GM12801 (cell line): ENCODE data around the gene PCK2.

ENCODE experiments used
- TF ChIP-seq, protein P1 (sequence below): IDR thresholded peaks from one replicate; pipeline ENCODE4 v1.5.1; 2011; ENCODE audit warnings: control low read depth; ENCODE audit not compliant: insufficient read length; ENCODE audit errors: extremely low read depth

PCK2 gene

DNA sequence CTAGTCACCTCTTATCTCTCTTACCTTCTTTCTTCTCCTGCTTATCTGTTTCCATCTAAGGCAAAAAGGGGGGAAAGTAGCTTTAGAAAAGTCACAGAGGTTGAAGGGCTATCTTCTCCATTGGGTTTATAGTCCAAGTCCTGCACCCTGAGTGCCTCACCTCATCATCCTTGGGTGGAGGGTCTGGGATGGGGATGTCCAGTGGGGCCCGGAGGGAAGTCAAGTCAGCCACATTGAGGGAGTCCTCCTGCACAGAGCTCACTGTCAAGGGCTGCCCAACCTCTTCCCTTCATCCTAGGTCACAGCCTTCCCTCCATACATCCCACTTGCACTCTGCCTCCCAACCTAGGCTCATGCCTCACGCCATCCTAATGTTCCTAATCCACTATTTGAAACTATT, 51.1 kb downstream of the PCK2 start:
- TF ChIP-seq, protein P1, sequence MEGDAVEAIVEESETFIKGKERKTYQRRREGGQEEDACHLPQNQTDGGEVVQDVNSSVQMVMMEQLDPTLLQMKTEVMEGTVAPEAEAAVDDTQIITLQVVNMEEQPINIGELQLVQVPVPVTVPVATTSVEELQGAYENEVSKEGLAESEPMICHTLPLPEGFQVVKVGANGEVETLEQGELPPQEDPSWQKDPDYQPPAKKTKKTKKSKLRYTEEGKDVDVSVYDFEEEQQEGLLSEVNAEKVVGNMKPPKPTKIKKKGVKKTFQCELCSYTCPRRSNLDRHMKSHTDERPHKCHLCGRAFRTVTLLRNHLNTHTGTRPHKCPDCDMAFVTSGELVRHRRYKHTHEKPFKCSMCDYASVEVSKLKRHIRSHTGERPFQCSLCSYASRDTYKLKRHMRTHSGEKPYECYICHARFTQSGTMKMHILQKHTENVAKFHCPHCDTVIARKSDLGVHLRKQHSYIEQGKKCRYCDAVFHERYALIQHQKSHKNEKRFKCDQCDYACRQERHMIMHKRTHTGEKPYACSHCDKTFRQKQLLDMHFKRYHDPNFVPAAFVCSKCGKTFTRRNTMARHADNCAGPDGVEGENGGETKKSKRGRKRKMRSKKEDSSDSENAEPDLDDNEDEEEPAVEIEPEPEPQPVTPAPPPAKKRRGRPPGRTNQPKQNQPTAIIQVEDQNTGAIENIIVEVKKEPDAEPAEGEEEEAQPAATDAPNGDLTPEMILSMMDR, result no peak

DNA sequence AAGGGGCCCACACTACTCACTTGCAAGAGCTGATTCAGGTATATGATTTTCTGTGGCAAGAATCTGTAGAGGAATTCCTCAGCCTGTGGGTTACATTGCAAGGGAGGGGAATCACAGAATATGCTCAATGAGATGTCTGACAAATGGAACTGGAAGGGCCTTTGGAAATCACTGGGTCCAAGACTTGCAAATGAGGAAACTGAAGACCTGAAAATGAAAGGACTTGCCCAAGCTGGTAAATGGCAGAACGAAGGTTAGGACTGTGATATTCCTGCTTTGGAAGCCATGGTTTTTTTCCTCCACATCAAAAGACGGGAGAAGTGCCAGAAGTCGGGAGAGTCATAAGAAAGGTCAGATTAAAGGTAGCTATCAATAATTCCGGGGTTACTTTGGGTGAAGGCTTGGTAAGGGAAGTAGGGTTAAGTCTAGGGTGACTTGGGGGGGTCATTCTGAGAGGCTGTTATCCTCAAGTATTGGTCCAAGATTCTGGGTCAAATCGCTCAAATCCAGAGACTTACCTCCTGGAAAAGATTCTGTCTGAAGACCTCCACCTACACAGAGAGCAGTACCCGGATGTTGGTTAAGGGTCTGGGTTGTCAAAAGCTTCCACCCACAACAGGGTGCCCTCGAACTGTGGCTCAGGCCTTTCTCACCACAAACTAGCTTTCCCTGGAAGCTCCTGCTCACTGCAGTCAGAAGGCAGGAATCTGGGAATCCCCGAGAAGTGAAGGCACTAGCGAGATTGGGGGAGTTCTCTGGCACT, 51.8 kb downstream of the PCK2 start:
- TF ChIP-seq, protein P1, result no peak

DNA sequence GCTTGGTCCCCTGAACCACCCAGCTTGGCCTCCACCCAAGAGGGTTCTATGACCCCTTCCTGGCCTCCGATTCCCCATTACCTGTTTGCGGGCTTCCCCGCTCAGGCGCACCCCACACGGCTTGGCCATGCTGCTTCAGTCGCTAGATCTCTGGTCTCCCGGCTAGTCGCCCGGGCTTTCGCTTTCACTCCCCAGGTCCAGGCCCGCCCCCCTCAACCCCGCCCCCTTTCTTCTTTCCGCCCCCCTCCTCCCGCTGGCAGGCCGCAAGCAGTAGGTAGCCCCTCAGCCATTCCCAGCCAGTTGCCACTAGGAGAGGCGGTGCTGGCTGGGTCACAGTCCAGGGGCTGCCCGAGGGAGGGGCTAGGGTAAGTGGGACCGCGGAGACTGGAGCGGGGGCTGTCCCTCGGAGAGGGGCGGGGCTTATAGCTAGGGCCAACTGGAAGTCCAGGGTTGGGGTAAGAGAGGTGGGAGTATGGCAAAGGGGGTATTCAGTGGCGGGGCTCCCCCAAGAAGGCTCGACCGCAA, 52.4 kb downstream of the PCK2 start, which contains the start of gene PSME2:
Gene PSME2, minus strand, starts transcription at position 158 of the 525 bp plus-strand sequence. Its CDS starts 29 bp downstream, at position 129.
- TF ChIP-seq, protein P1, result no peak

DNA sequence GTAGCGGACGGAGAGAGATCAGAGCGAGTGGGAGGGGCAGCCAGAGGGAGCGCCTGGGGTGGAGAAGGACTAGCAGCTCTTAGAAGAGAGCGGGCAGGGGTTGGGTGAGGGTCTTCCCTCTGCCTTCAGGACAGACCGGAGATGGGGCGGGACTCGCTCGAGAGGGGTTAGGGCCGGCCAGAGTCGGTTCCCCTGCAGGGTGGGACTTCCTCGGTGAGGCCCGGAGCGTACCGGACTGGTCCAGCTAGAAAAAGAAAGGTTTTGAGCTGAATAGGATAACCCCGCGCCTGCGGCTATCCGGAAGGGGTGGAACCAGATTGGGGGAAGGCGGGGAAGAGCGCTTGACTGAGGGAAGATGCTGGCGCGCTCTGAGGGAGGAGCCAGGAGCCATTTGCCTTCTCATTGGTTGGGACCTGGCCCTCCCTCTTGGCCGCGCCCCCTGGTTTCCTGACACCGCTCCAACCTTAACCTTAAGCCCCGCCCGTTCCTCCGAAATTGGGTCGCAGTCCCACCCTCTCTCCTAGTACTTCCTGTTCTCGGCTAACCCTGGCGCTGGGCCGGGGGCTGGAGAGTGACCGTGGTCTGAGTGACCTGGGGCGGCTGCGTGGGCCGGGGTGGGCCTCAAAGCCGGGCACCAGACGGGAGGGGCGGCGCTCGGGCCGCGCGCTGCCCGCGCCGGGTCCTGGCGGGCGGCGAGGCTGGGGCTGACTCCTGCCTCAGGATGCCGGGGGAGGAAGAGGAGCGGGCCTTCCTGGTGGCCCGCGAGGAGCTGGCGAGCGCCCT, 53.1 kb downstream of the PCK2 start, which contains the start of gene RNF31:
Gene RNF31, plus strand, starts transcription at position 521 of the 783 bp plus-strand sequence. Its CDS starts 201 bp downstream, at position 722.
- TF ChIP-seq, protein P1, result no peak

DNA sequence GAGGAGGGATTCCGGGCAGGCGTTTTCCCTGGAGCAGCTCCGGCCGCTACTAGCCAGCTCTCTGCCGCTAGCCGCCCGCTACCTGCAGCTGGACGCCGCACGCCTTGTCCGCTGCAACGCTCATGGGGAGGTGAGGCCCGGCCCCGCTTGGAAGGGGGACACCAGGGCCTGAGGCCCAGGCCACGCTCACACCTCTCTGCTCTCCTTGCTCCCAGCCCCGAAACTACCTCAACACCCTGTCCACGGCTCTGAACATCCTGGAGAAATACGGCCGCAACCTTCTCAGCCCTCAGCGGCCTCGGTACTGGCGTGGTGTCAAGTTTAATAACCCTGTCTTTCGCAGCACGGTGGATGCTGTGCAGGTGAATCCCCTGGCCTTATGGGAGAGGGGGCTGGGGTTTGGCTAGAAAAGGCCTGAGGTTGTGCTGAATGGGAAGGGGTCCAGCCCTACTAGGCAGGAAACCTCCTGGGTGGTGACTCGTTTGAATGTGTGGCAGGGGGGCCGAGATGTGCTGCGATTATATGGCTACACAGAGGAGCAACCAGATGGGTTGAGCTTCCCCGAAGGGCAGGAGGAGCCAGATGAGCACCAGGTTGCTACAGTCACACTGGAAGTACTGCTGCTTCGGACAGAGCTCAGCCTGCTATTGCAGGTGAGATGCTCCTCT, 53.8 kb downstream of the PCK2 start:
- TF ChIP-seq, protein P1, result no peak

DNA sequence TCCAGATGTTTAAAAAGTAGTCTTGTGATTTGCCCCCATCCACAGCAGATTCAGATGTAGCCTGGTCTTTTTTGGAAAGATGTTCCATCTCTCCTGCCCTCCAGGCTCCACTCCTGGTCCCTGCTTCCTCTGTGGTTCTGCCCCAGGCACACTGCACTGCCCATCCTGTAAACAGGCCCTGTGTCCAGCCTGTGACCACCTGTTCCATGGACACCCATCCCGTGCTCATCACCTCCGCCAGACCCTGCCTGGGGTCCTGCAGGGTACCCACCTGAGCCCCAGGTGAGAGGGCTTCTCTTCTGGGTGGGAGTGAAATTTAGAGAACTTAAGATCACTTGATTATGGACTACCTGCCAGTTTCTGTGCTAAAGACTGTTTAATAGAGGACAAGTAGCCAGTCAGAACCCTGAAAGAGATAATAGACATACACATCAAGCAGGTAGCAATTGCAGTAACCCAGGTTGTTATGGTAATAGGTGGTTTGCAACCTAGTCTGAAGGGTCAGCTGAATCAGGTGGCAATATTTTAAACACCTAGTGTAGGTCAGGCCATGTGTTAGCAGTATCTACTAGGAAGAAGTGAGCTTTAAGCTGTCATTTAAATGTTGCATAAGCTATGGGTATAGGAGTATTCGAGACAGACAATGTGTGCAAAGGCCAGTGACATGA, 55.3 kb downstream of the PCK2 start:
- TF ChIP-seq, protein P1, result no peak
